DOHH2 (cell line): Measurements from ENCODE around the gene PTGR2.
"Not testable (repeated sequence)": the region's sequence is repeated elsewhere in the genome, so short reads cannot be mapped to it uniquely, and the experiment has no call there.

ENCODE experiments used
- H3F3A ChIP-seq: fragments of 200-600 bp; sonication (generic), shearing (Covaris generic); 2 replicates; pipeline ENCODE4 v1.6.0; 2016; ENCODE audit warnings: antibody characterized with exemption, mild to moderate bottlenecking; ENCODE audit not compliant: control insufficient read depth, insufficient read depth
- H3K27ac ChIP-seq: fragments of 200-600 bp; sonication (generic); 2 replicates; pipeline ENCODE4 v1.5.1; 2014; ENCODE audit warnings: low read depth, mild to moderate bottlenecking, low read length, moderate library complexity
- H3K27me3 ChIP-seq: fragments of 200-600 bp; sonication (generic); 2 replicates; pipeline ENCODE4 v1.6.1; 2014; ENCODE audit warnings: mild to moderate bottlenecking, low read length, mixed read lengths; ENCODE audit not compliant: control insufficient read depth
- H3K36me3 ChIP-seq: fragments of 200-600 bp; sonication (generic); 2 replicates; pipeline ENCODE4 v1.6.1; 2014; ENCODE audit warnings: mild to moderate bottlenecking, low read length, moderate library complexity, mixed read lengths; ENCODE audit not compliant: control insufficient read depth
- H3K4me1 ChIP-seq: fragments of 200-600 bp; sonication (generic); 2 replicates; pipeline ENCODE4 v1.6.1; 2014; ENCODE audit warnings: mild to moderate bottlenecking, low read length, mixed read lengths; ENCODE audit not compliant: control insufficient read depth
- H3K4me2 ChIP-seq: fragments of 200-600 bp; sonication (generic); 2 replicates; pipeline ENCODE4 v1.6.0; 2014; ENCODE audit warnings: mild to moderate bottlenecking, low read length, moderate library complexity
- H3K4me3 ChIP-seq: fragments of 200-600 bp; sonication (generic); 2 replicates; pipeline ENCODE4 v1.5.1; 2014; ENCODE audit warnings: mild to moderate bottlenecking, low read length, mixed read lengths
- H3K79me2 ChIP-seq: fragments of 200-600 bp; sonication (generic); 2 replicates; pipeline ENCODE4 v1.6.1; 2014; ENCODE audit warnings: mild to moderate bottlenecking, low read length, mixed read lengths; ENCODE audit not compliant: control insufficient read depth
- H3K9me2 ChIP-seq: fragments of 200-600 bp; sonication (generic); replicated peaks from 2 replicates; pipeline ENCODE4 v1.6.1; 2014; ENCODE audit warnings: mild to moderate bottlenecking, low read length, mixed read lengths; ENCODE audit not compliant: control insufficient read depth
- H3K9me3 ChIP-seq: fragments of 200-600 bp; sonication (generic); 2 replicates; pipeline ENCODE4 v1.6.1; 2014; ENCODE audit warnings: antibody characterized with exemption, low read length, mixed read lengths; ENCODE audit not compliant: control insufficient read depth, insufficient read depth
- H4K20me1 ChIP-seq: fragments of 200-600 bp; sonication (generic); 2 replicates; pipeline ENCODE4 v1.6.0; 2014; ENCODE audit warnings: low read depth, mild to moderate bottlenecking, antibody characterized with exemption, low read length, moderate library complexity; ENCODE audit not compliant: control insufficient read depth, insufficient read depth
- CTCF ChIP-seq: fragments of 200-600 bp; sonication (generic); IDR thresholded peaks from one replicate; pipeline ENCODE4 v1.5.1; 2014; ENCODE audit warnings: antibody characterized with exemption, mild to moderate bottlenecking, low read depth, low read length; ENCODE audit not compliant: poor library complexity, severe bottlenecking
- EZH2phosphoT487 ChIP-seq: fragments of 200-600 bp; sonication (generic); IDR thresholded peaks from 2 replicates; pipeline ENCODE4 v1.6.1; 2017; ENCODE audit warnings: borderline replicate concordance, mild to moderate bottlenecking, antibody characterized with exemption, low read length, moderate library complexity, mixed read lengths

Gene PTGR2

GRCh38 chr14:73834261-73834625, 17.4 kb upstream of the PTGR2 start:
- Histone ChIP-seq H4K20me1 (no peaks in the 10 kb centered on the region), H3K4me1 (peaks cover 3% of the 10 kb centered on the region; the same call in 1 of the 2 replicates), H3K4me2 (no peak overlapping the region), H3K9me3 (no peaks in the 10 kb centered on the region), H3K4me3 (no peak overlapping the region), H3K27me3 (no peaks in the 10 kb centered on the region), H3K27ac (no peak overlapping the region), H3F3A (no peaks in the 10 kb centered on the region), H3K36me3 (no peaks in the 10 kb centered on the region), H3K9me2 (no peaks in the 10 kb centered on the region), H3K79me2 (no peaks in the 10 kb centered on the region)
- TF ChIP-seq EZH2phosphoT487, result no peak
- TF ChIP-seq CTCF, result no peak

- H3K9me3 ChIP-seq, H3K36me3 ChIP-seq, H3K27me3 ChIP-seq, H3F3A ChIP-seq, H3K9me2 ChIP-seq, H4K20me1 ChIP-seq, H3K4me3 ChIP-seq, H3K27ac ChIP-seq, H3K79me2 ChIP-seq, H3K4me2 ChIP-seq, H3K4me1 ChIP-seq: not testable (repeated sequence)
Observed at GRCh38 chr14:73838293-73839034, 13.2 kb upstream of the PTGR2 start.

- no peaks in the 10 kb centered on the region for H3K9me2 ChIP-seq
- H4K20me1 ChIP-seq, result no peaks in the 10 kb centered on the region
- H3K27me3 ChIP-seq, result no peaks in the 10 kb centered on the region; the same call in 1 of the 2 replicates
- no peaks in the 10 kb centered on the region for H3F3A ChIP-seq
- no peaks in the 10 kb centered on the region for H3K79me2 ChIP-seq
- no peak for TF ChIP-seq CTCF
- H3K9me3 ChIP-seq, result no peaks in the 10 kb centered on the region
- no peak overlapping the region for H3K4me2 ChIP-seq
- no peaks in the 10 kb centered on the region for H3K4me1 ChIP-seq
- H3K36me3 ChIP-seq, result no peaks in the 10 kb centered on the region
- no peak overlapping the region for H3K4me3 ChIP-seq
- no peak overlapping the region for H3K27ac ChIP-seq
Observed at GRCh38 chr14:73842201-73842600, 9.4 kb upstream of the PTGR2 start.

GRCh38 chr14:73842851-73843250, 8.8 kb upstream of the PTGR2 start:
- H4K20me1 ChIP-seq, result no peaks in the 10 kb centered on the region
- no peaks in the 10 kb centered on the region for H3K36me3 ChIP-seq
- no peaks in the 10 kb centered on the region for H3K4me1 ChIP-seq
- H3K27ac ChIP-seq, result no peak overlapping the region
- H3K4me2 ChIP-seq, result no peak overlapping the region
- no peak overlapping the region for H3K4me3 ChIP-seq
- H3F3A ChIP-seq, result no peaks in the 10 kb centered on the region
- H3K9me3 ChIP-seq, result no peaks in the 10 kb centered on the region
- H3K9me2 ChIP-seq, result no peaks in the 10 kb centered on the region
- H3K79me2 ChIP-seq, result no peaks in the 10 kb centered on the region
- no peaks in the 10 kb centered on the region; the same call in 1 of the 2 replicates for H3K27me3 ChIP-seq
- TF ChIP-seq CTCF (no peak), EZH2phosphoT487 (no peak)
